Measurements from ENCODE around the gene ARL14.

ARL14 gene

DNA sequence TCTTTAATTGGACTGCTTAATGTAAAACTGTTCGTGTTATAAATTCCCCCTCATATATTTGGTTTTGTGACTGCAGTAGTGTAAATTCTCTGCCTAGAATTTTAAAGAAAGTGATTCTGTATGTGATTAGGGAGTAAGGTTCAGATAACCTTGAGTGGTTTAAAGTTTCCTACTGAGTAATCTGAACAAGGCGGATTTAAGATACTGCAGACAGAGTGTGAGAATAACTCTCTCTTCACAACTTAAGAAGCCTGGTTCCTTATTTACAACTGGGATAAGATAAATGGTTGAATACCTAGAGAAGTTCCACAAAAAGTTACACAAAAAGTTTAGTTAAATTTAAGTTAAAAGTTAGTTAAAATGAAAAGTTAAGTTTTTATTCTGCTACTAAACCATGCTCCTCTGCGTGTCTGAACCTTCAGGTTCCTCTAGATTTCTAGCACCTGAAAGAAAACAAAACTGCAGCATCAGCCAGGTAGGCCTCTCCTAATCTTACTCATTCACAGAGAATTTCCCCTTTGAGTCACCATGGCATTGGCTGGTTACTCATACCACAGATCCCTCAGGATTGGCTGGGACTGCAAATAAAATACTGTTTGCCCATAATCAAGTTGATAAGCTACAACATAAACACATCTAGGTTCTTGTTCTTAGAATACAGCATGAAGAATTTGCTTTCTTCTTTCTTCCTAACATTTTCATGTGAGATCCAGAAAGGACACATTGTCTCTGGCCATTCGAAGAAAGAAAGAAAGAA, at the start of gene ARL14:
TSS of gene ARL14 (plus strand) at position 614 of the 757 bp plus-strand sequence. CDS start 187 bp downstream, outside the sequence.
- no peak for DNase-seq

DNA sequence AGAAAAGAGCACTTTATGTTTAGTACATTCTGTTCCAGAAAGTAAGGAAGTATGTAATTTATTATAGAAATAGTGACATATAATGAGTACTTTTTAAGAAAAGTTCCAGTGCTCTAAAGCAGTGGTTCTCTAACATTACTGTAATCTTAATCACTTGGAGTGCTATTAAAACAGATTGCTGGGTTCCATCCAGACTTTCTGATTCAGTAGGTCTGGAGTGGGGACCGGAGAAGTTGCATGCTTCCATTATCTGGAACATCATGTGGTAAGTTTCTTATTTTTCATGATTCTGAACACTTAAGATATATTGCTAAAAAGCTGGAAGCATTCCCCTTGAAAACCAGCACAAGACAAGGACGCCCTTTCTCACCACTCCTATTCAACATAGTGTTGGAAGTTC, 47.5 kb upstream of the ARL14 start:
- no peak for DNase-seq

DNA sequence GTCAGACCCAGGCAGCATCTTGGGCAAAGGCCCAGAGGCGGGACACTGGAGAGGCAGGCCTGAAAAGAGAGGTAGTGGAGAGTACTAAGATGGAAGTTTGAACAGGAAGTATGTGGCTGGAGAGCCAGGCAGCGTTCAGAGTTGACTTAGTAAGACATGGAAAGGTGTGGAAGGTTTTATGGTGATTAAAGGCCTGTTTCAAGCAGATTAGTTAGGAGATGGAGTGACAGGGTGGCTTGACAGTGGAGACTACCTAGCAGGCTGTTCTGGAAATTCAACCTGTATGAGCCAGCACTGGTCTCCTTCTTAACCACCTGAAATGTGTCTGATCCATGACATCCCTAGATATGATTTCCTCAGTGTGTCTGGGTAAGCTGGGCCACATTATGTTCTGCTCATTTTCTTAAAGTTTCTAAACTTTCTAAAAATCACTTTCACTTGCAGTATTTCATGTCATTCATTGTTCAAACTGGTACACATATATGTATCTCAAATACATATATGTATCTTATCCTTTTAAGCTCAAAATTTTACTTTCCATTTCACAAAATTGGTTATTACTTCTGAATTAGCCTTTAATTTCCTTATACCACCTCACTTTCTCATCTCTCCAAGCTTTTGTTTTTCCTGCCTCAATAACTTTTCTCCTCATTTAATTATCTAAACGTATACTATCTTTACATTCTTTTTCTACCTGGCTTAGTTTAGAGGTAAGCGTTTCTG, 43.4 kb upstream of the ARL14 start:
- DNase-seq = no peak

DNA sequence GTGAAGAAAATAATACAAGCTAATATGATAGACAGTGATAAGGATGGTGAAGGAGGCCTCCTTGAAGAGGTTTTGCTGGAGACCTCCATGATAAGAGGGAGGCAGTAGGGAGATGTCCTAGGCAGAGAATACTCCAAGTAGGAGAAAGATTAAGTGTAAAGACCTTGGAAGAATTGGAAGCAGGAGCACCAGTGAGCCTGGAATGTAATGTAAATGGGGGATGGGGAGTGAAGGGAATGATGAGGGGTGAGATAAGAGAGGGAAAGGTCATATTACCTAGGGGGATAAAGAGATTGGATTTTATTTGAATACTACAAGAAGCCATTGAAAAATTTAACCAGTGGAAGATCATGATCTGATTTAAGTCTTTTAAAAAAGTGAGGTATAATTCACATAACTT, 41.7 kb upstream of the ARL14 start:
- no peak for DNase-seq

DNA sequence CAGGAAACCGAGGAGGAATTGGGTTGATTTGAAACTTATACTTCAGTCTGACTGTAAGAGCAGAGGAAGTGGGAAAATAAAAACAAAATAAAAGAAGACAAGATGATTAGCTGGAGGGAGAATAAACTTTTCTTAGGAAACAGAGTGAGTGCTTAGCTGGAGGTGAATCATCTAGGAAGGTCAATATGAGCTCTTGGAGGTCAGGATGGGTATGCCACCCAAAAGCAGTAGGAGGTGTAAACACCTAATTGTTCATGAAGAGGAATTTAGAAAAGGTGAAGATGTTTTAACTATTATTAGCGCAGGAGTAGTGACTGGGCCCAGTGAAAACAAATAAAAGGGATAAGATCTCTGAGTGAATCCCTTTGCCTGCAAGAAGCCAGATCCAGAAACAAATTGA, 39.9 kb upstream of the ARL14 start:
- no peak for DNase-seq

DNA sequence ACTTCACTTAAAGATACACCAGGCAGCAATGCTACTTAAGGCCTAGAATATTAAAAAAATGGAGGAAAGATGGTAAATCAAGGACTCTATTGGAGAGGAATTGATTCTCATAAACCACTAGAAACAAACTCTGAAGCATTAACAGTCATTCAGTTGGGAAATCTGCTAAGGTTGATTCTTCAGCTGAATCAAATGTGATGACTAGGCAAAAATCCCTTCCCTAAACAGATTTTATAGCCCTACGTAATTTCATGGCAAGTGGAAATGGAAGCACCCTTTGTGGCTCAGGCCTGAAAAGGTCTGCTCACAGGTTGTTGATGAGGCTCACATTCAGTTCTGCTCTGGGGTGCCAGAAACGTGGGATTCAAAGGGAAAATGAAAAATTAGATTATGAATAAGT, 38.8 kb upstream of the ARL14 start:
- DNase-seq = no peak

DNA sequence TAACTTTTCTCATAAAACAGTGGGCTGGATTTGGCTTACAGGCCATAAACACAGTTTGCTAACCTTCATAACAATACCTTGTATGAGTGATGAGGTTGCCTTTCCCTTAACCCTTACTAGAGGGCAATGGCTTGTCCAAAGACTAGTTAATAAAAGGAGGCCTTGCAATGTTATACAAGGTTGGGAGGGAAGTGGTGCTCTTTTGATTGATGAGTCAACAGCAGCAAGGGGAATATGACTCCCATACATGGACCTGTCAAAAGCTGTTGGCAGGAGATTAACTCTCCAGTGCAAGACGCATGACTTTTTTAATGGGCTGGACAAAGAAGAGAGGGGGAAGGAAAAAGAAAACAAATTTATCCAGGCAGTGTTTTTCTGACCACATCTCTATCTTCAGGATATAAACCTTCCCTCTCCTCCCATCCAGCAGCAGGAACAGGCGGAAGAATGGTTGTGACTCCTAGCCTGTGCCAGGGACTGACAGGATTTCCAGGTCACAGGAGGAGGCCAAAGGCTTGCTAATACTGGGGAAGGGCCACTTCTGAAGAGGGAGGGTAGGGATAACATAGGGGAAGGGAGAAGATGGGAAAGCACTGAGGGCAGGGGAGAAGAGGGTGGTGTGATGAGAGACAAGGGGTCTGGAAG, 35.2 kb upstream of the ARL14 start:
- DNase-seq = no peak

DNA sequence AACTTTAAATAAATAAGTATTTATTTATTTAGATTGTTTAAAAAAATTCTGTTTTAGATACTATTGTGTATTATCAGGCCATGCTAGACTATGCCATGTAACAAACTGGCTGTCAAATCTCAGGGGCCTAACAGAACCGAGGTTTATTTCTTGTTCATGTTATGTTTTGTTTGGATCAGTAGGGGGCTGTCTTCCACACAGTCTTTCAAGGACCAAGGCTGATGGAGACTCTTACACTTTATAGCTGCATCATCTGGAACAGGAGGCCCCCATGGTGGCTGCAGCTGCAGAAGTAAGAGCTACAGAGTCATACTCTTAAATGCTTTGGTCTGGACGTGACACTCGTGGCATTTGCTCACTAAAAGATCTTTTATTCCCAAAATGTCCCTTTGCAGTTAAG, 33.0 kb upstream of the ARL14 start:
- DNase-seq = no peak

DNA sequence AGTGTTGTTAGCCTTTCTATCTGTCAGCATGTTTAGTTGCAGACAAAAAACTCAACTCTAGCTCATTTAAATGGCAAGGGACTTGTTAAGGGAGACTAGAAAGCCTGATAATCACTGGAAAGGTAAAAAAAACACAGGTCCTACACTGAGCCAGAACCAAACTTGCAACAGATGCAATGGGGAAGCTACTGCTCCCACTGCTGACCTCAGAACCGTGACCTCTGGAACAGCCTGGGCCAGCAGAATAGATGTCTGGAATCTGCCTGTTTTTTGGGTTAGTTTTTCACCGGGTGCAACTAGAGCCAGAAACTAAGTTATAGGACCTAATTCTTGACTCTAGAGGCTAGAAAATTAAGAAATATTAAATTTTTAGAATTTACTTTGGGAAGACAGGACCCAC, 32.5 kb upstream of the ARL14 start:
- no peak for DNase-seq

DNA sequence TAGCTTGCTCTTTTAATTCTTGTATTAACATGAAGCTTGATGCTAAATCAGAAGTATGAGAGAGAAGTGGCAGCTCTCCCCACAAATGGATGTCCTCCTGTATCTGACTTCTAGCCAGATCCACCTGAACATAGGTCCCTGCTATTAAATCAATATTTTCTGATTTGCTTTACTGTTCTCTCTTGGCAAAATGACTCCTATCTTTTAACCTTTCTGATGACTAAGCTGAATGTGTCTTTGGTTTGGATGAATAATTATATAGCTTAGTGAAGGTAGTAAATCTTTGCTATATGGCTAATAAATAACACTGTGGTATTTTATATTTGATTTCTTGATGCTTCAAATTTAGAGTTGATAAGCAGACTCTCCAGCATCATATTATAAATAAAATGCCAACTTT, 28.3 kb upstream of the ARL14 start:
- DNase-seq = no peak

DNA sequence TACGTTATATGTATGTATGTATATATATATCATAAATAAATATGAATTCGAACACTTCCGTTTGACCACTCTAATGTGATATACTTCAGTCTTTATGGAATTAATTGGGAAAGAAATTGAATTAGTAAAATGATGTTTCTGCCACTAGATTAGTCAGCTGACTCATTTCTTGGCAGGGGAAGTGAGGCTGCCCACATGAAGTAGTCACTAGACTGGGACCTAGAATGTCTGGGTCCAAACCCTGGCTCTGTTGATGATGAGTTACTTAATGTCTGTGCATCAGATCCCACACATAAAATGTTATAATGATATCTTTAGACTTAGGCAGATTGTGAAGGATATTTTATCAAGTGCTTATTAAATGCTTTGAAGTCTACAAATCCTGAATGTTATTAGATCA, 27.4 kb upstream of the ARL14 start:
- DNase-seq = no peak

DNA sequence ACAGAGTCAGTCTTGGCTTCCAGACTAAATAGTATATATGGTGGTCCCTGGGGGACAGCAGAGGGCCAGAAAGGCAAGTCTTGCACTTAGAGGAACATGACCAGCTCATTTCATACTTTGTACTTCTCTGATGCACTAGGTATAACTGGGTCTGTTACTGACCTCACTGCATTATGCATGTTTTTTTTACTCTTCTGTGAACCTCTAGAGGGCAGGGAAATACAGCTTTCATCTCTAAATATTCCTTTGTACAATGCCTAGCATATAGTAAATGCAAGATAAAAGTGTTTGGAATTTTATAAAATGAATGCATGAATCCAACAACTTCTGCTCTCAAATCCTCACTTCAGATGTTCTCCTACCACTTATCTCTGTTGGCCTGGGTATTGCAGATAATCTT, 23.4 kb upstream of the ARL14 start:
- DNase-seq = no peak

DNA sequence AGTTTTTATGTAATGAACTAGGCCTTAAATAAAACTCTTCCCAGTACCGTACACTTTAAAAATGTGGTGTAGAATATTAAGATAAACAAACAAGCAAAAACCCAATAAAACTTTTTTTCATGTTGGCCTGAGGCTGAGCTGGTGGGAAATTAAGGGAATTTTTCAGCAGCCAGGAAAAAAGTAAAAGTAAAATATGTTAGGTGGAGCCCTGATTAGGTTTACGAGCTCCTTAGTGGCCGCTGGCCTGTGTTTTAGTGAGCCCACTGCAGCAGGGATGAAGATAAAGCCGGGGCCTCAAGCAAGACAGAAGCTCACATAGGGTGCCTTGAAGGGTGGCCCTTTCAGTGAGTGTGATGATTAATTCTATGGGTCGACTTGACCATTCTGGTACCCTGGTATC, 16.1 kb upstream of the ARL14 start:
- no peak for DNase-seq

DNA sequence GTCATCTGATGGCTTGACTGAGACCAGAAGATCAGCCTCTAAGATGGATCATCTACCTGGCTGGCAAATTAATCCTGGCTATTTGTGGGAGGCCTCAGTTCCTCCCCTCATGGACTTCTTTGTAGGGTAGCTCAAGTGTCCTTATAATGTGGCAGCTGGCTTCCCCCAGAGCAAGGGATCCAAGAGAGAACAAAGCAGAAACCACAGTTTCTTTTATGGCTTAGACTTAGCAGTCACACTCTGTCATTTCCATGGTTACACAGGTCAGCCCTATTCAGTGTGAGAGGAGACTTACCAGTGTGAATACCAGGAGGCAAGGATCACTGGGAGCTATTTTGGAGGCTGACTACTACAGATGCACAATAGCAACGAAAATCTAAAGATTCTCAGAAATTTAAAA, 15.3 kb upstream of the ARL14 start:
- DNase-seq = no peak

DNA sequence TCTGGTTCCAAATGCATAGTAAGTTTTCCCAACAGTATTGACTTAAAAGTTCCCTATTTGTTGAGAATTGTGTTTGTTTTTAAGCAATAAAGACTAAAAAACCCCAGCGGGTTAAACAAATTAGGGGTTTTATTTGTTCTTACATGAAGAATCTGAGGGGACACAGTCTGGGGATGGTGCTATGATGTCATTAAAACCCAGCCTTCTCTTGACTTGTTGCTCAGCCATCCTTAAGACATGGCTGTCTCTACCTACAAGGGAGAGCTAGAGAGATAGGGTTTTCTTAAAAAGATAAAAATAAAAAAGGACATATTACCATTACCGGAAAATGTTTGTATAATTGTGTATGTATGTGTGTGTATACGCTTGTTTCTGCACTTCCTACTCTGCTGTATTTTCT, 11.7 kb upstream of the ARL14 start:
- no peak for DNase-seq

DNA sequence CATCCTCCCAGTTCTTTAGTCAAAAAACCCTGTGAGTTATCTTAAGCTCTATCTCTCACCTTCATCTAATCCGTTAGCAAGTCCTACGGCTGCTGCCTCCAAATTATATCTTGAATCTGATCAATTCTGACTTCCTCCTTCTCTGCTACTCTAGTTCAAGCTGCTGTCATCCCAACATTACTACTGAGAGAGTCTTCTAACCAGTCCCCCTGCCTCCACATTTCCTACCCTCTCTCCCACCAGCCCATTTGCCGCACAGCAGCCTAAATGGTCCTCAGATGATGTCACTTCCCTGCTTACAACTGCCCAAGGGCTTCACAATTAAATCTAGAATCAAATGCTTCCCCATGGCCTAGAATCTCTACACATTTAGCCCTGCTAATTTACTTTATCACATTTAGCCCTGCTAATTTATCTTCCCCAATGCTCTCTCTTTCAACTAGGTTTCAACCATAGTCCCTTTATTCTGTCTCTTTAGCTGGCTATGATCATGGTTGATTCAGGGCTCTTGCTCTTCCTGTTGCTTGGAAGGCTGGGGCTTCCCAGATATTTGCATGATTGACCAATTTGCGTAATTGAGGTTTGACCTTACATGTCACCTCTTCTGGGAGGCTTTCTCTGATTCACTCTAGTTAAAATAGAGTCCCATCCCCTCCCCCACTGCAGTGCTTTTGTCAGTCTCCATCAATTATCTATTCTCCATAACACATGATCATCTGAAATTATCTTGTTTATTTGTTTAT, 11.0 kb upstream of the ARL14 start:
- DNase-seq = peak; percentile 49 to 66

DNA sequence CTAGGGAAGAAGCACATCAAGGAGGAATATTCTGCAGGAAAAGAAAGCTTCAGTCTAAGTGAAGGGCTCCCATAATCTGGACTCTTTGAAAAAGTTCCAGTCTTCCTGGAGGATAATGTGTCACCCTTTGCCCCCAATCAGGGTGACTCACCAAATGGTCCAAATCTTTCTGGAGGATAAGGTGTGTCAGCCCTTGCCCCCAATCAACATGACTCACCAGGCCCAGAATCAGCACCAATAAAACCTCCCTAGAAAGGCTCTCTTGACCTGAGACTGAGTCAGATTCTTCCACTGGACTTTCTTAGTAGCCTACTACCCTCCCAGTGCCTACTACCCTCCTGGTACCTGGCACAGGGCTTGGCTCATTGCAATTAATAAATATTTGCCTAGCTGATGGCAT, 9.5 kb upstream of the ARL14 start:
- no peak for DNase-seq

DNA sequence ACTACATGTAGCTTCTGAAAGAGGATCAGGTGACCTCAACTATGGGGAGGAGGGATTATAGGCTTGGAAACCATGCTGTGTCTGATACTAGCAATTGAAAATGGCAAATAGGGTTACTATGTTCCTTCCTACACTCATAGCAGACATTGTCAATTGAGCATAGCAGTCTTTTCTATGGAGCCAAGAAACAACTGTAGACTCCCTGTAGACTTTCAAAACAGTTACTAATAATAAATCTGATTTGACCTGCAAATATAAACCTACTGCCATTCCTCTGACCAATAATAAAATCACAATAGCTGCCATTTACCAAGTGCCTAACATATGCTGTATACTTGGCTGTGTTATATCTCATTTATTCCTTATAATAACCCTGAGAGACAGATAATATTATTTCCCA, 8.5 kb upstream of the ARL14 start:
- DNase-seq = no peak

DNA sequence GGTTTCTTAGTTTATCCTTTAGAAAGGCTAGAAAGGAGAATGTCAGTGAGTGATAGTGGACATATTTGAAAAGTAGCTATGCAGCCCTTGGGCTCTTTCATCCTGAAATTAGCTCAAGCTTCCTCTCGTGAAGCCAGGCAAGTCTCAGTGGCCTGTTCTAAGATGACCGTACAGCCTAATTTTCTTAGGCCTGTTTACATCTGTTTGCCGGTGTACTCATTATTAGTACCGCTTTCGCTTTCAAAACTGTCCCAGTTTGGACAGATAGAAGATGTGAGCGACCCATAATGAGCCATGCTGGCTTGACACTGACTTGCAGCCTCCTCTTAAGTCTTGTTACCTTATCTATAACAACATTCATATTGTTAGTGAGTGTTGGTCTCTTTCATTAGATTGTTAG, 5.7 kb upstream of the ARL14 start:
- no peak for DNase-seq

DNA sequence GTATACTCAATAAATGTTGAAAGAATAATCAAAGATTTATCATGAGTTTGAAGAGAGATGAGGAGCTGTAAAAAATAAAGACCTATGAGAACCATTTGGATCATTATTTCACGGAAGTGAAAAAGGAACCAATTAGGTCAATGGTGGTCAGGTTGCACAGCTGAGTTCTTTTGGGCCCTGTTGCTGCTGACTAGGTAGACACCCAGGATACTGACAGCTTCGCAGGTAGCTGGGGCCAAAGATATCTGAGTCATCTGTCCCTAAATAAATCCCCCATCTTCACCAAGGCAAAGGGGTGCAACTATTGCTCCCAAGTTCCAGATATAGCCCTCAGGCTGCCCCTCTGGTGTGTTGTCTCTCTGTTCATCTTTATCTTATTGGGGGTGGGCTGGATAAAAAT, 5.0 kb upstream of the ARL14 start:
- no peak for DNase-seq

DNA sequence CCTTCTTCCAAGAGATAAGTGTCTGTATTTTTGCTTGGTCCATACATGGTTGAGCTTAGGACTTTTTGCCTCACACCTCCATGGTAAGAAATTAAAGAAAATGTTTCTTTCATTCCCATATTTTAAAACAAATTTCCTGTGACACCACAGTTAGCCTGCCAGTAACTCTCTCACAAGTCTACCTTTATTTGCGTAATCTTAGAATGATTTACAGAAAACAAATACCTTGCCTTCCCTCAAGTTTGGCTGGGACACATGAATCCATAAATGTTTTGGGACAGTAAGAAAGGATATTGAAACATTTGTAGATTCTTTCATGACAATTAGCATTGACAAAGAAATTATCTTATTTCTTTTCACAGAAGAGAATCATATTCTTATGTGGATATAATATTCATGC, 3.8 kb upstream of the ARL14 start:
- DNase-seq = no peak

DNA sequence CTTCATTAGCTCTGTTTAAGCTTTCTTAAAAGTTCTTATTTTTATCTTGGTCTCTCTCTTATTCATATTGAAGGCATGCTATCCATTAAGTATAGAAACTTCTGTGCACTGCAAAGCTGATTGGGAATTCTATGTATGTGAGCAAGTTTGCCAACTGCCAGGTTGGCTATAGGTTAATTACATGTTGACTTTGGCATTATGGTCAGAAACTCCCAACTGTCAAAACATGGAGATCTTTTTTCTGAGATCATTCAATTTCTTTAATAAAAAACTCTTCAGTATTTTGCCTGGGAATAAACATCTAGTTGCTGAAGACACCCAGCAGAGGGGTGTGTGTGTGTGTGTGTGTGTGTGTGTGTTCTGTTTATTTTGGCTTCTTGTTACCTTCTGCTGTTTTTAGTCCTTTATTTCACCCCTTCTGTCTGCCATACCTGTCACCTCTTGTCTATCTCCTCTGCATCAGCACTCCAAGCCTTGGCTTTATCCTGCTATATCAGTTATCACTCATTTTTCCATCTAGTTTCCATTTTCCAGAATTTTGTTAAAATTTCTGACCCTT, 1.3 kb upstream of the ARL14 start:
- DNase-seq = no peak

DNA sequence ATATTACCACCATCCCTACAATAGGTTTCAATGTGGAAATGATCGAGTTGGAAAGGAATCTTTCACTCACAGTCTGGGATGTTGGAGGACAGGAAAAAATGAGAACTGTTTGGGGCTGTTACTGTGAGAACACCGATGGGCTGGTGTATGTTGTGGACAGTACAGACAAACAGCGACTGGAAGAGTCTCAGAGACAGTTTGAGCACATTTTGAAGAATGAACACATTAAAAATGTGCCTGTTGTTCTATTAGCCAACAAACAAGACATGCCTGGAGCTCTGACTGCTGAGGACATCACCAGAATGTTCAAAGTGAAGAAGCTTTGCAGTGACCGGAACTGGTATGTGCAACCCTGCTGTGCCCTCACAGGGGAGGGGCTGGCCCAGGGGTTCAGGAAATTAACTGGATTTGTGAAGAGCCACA, 510 bp downstream of the ARL14 start:
- DNase-seq = no peak

Data from inflammatory macrophage treated with lipopolysaccharide for 1 hour (primary cell).